K562 (cell line): Measurements from ENCODE around the gene RASIP1. TPM values are rescaled to one million over a fixed set of nuclear protein-coding genes. Genes with fewer than 3 reads are reported as not detected.

Source experiments
- BDP1 ChIP-seq: IDR thresholded peaks from 3 replicates; pipeline ENCODE4 v1.6.1; 2011; ENCODE audit not compliant: insufficient read length, insufficient read depth
- E2F1 ChIP-seq: sonication (generic); formaldehyde crosslinking; IDR thresholded peaks from 2 replicates; pipeline ENCODE4 v1.8.1; 2023; ENCODE audit warnings: mild to moderate bottlenecking, missing genetic modification reagents, moderate library complexity
- FOXP4 ChIP-seq: sonication (generic); formaldehyde crosslinking; IDR thresholded peaks from 2 replicates; pipeline ENCODE4 v1.8.0; 2022; ENCODE audit warnings: mild to moderate bottlenecking, missing genetic modification reagents, borderline replicate concordance
- KLF13 ChIP-seq: fragments of 450-650 bp; IDR thresholded peaks from 2 replicates; pipeline ENCODE4 v1.6.1; 2016; ENCODE audit warnings: missing genetic modification characterization, low read depth, mild to moderate bottlenecking, missing compliant biosample characterization, moderate library complexity, borderline replicate concordance
- LCOR ChIP-seq: sonication (generic); formaldehyde crosslinking; IDR thresholded peaks from 2 replicates; pipeline ENCODE4 v1.8.0; 2022; ENCODE audit warnings: mild to moderate bottlenecking, missing genetic modification reagents
- MIER1 ChIP-seq: fragments of 450-650 bp; IDR thresholded peaks from 2 replicates; pipeline ENCODE4 v1.6.1; 2016; ENCODE audit warnings: antibody characterized with exemption, mild to moderate bottlenecking, low read depth
- SMAD1 ChIP-seq: fragments of 150-350 bp; IDR thresholded peaks from 2 replicates; pipeline ENCODE4 v1.6.1; 2014; ENCODE audit warnings: low read length, low read depth; ENCODE audit not compliant: partially characterized antibody
- SMARCA5 ChIP-seq: fragments of 450-650 bp; IDR thresholded peaks from 2 replicates; pipeline ENCODE4 v1.6.1; 2016
- SNRNP70 ChIP-seq: fragments of 200-400 bp; formaldehyde crosslinking; optimal IDR thresholded peaks from 2 replicates; pipeline ENCODE3; 2017; ENCODE audit warnings: low read depth, low read length
- ZBTB5 ChIP-seq: fragments of 450-650 bp; IDR thresholded peaks from 2 replicates; pipeline ENCODE4 v1.6.1; 2017; ENCODE audit warnings: antibody characterized with exemption
- ZEB2 ChIP-seq: fragments of 450-650 bp; IDR thresholded peaks from 2 replicates; pipeline ENCODE4 v1.6.1; 2016
- ZNF609 ChIP-seq: sonication (generic); formaldehyde crosslinking; IDR thresholded peaks from 2 replicates; pipeline ENCODE4 v1.8.1; 2023; ENCODE audit warnings: missing genetic modification reagents, mild to moderate bottlenecking, borderline replicate concordance
- ZNF75A ChIP-seq: fragments of 450-650 bp; formaldehyde crosslinking; IDR thresholded peaks from 2 replicates; pipeline ENCODE4 v1.4.0; 2020; ENCODE audit warnings: mild to moderate bottlenecking
- polyA plus RNA-seq, 8 experiments: library from polyadenylated mRNA; depleted of rRNA in 4 of 8; stranded (reverse) in 5 of 8; unstranded in 3 of 8; fragments of >200 nt; fragmentation: Nextera tagmentation in 2 of 8; fragmentation: Illumina TruSeq in 1 of 8; extraction: Ambion mirVana in 2 of 8; extraction: Trizol in 1 of 8; gene quantifications; 2 replicates each; pipeline versions ENCODE4 v1.2.1 to v1.2.3, GENCODE V29; 2011 to 2014; ENCODE audit warnings: inconsistent platforms in 1 of 8, missing spikeins in 1 of 8
- total RNA-seq, 7 experiments: library from RNA; depleted of rRNA in 6 of 7; stranded (reverse); fragments of >200 nt in 6 of 7; fragmentation: Illumina TruSeq in 2 of 7; extraction: Trizol in 2 of 7; gene quantifications; 2 replicates each; pipeline versions ENCODE4 v1.2.1 to v1.2.3, GENCODE V29; 2011 to 2021; ENCODE audit warnings: low replicate concordance in 1 of 7

The RASIP1 gene
- total and polyA plus RNA-seq, 9 of the 15 experiments (the other 6 are each of a cell fraction or from before 2014, with no cell fraction given), result 0.20 to 4.7 (median 1.5) TPM

DNA sequence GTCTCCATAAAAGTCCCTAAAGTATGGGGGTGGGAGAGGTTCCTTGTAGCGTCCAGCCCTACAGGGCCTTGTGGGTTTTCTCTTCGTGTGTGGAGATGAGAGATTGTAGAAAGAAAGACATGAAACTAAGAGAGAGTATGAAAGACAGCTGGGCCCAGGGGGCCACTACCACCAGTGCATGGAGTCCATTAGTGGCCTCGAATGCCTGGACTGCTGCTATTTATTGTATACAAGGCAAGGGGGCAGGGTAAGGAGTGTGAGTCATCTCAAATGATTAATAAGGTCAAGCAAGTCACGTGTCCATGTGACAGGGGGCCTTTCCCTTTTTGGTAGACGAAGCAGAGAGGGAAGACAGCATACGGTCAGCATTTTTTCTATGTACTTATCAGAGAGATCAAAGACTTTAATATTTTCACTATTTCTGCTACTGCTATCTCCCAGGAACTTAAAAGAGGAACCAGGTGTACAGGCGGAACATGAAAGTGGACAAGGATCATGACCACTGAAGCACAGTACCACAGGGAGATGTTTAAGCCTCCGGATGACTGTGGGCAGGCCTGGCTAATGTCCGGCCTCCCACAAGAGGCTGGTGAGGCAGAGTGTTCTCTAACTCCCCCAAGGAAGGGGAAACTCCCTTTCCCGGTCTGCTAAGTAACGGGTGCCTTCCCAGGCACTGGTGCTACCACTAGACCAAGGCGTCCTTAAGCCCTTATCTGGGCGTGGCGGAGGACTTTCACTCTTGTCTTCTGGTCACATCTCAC is 40.4 kb upstream of the RASIP1 start (continued):
- TF ChIP-seq SMARCA5, result no peak
- TF ChIP-seq LCOR, result peak; percentile 76; the same call in 1 of the 2 replicates
- TF ChIP-seq ZEB2, result peak; percentile 93
- TF ChIP-seq E2F1 (CRISPR knock-in tag), result no peak
- peak; percentile 49; the same call in 1 of the 2 replicates for TF ChIP-seq FOXP4 (CRISPR knock-in tag)
- TF ChIP-seq ZNF609 (CRISPR knock-in tag), result no peak
- TF ChIP-seq KLF13 (tag), result no peak; the same call in 1 of the 2 replicates
- TF ChIP-seq MIER1, result no peak
- no peak for TF ChIP-seq ZBTB5
- TF ChIP-seq SMAD1, result no peak
- no peak for TF ChIP-seq BDP1
- TF ChIP-seq ZNF75A (CRISPR knock-in tag), result no peak
- TF ChIP-seq SNRNP70, result no peak
